Activated T-cell treated with anti-CD3 and anti-CD28 coated beads for 48 hours (primary cell): ENCODE data around the gene MAST2.

ENCODE experiments used
- DNase-seq: peaks from one replicate; pipeline ENCODE4 v3.0.0-alpha.2; 2020; ENCODE audit warnings: low read depth

The MAST2 gene

DNA sequence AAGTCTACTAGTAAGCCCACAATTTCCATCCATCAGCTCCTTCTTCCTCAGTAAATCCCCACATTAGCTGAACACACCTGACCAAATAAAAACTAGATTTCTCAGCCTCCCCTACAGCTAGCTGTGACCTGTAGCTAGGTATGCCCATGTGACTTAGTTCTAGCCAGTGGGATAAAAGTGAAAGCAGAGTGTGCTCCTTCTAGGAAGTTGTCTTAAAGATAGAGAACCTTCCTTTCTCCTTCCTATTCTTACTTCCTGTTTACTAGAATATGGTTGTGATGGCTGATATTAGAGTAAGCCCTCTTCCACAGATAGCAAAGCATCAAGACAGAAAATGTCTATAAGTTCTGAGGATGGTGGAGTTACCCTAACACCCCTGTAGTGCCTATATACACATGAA, 262.0 kb downstream of the MAST2 start:
- DNase-seq = no peak

DNA sequence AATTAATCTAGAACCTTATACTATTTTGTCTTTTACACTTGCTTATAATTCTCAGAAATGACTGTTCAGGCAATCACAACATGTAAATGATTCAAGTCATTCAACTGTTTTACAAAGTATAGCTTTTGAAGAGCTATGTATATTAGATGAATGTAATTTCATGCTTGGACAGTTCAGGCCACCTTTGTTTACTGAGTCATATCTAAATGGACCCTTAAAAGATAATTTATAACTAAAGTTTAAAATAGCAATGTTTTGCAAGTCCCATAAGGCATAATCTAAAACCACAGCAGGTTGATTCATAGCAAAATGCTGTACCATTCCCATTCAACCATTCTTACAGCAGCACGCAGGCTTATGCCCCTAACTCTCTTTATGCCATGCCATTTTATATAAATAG, 264.2 kb downstream of the MAST2 start:
- no peak for DNase-seq

DNA sequence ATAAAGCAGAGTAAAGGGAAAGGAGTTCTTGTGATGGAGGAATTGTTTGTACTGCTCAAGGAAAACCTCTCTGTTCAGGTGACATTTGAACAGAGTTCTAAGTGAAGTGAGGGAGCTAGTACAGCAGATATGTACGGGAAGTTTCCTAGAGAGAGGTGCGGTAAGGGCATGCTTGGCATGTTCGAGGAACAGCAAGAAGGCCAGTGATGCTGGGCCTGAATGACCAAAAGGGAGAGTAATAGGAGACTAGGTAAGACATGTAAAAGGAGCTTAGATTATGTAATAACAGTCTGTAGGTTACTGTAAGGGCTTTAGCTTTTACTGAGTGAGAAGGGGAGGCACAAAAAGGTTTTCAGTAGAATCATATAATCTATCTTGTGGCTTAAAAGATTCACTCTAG, 265.1 kb downstream of the MAST2 start:
- DNase-seq = no peak

DNA sequence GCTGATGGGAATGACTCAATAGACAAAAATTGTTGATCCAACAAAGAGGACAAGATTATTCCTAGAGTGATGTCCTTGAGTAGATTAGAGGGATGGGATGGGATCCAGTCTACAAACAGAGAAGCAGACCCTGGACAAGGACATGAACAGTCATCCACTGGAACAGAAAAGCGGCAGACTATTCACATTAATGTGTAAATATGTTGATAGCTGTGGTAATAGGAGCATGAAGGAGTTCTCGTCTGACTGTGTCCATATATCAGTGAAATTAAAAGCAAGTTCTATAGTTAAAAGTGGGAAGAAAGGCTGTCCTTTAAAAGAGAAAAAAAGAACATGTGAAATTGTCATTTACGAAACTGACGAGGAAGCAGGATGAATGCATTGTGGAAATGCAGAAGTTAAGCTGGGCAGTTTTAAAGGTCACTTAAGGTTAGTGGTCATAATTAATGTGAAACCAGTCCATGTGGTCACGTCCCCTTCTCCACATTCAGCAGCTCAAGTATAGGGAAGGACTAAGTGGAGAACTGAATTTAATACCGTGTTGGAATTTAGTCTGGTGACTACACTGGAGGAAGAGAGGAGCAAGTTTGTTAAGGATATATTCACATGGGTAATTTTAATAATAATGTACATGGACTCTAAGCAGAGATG, 266.9 kb downstream of the MAST2 start:
- DNase-seq = no peak

DNA sequence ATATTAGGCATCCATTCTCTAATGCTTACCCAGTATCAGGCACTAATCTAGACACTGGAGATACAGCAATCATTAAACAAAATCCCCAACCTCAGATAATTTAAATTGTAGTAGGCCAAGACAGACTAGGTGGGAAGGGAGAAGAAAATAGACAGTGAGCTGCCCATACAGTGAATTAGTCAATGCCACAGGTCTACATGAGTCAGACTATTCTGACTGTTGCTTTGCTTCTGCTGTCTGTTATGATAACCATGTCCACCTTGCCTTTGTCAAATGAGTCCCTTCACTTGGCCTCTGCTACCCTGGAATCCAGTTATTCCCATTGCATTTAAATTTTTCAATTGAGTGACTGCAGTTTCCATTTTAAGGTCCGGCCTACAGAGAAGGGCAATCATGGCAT, 269.6 kb downstream of the MAST2 start:
- no peak for DNase-seq

DNA sequence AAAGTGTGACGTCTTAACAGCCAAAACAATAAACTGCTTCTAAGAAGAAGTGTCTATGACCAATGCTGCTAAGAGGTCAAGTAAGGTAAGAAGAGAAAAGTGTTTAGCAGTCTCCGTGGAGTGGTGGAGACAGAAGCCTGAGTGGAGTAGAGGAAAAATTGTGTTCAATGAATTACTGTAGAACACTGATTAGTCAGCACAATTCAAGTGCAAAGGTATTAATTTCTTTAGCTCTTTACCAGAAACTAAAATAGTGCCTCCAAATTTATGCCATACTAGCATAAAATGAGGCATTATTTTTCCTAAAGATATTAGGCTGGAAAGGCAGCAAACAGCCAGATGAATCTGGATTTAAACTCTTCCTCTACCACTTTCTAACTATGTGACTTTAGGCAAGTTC, 272.9 kb downstream of the MAST2 start:
- no peak for DNase-seq

DNA sequence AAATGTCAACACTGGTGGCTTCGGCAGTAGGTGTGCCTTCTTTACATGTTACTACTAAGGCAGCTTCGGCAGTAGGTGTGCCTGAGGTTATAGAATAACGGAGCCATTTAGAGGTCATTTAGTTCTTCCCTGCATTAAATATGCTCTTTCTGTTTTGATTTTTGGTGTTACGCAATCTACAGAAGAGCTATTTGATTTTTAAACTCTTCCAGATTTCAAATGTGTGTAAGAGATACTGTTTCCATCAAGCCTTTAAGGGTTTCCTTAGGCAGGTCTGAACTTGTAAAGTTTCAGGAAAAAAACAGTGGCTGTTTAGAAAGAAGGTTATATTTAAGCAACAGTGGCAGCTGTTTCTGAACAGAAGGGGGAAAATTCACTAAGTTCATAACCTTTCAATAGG, 274.2 kb downstream of the MAST2 start:
- DNase-seq = no peak

DNA sequence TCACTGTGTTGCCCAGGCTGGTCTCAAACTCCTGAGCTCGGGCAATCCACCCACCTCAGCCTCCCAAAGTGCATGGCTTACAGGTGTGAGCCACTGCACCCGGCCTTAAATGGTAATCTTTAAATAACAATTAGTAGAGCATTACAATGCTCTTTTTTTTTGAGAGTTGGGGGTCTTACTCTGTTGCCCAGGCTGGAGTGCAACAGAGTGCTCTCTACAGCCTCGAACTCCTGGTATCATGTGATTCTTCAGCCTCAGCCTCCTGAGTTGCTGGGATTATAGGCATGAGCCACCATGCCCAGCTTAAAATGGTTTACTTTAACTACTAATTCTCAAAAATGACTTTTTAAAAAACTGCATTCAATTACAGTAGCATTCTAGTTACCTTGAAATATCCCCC, 276.8 kb downstream of the MAST2 start:
- no peak for DNase-seq

DNA sequence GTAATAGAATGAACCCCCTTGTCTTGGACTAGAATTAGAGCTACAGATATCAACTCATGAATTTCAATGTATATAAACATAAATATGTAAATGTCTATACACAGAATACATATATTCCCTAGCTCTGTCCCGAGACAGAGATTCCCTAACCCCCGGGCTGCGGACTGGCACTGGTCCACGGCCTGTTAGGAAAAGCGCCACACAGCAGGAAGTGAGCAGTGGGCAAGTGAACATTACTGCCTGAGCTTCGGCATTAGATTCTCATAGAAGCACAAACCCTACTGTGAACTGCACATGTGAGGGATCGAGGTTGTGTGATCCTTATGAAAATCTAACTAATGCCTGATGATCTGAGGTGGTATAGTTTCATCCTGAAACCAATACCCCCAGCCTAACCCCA, 277.8 kb downstream of the MAST2 start:
- DNase-seq = no peak

DNA sequence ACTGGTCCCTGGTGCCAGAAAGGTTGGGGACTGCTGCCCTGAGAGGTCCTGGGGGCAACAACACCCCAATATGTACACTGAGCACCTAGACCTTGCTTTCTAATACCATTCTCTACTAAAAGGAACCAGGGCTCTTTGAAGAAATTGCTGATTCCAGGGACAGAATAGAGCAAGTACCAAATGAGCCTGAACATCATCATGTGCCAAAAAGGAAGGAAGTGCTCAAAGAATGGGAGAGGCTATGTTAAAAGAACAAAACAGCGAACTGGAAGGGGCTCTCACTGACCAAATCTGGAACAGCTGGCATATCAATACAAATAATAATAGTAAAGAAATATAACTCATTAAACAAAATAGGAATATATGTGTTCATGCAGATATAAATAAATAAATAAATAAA, 278.2 kb downstream of the MAST2 start:
- DNase-seq = no peak

DNA sequence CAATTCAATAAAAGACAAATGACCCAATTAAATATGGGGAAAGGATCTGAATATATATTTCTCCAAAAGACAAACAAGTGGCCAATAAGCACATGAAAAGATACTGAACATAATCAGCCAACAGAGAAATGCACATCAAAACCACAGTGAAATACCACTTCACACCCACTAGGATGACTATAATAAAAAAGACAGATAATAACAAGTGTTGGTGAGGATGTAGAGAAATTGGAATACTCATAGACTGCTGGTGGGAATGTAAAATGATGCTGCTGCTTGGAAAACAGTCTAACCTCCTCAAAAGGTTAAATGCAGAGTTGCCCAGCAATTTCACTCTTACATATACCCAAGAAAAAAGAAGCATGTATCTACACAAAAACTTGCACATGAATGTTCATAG, 280.2 kb downstream of the MAST2 start:
- no peak for DNase-seq

DNA sequence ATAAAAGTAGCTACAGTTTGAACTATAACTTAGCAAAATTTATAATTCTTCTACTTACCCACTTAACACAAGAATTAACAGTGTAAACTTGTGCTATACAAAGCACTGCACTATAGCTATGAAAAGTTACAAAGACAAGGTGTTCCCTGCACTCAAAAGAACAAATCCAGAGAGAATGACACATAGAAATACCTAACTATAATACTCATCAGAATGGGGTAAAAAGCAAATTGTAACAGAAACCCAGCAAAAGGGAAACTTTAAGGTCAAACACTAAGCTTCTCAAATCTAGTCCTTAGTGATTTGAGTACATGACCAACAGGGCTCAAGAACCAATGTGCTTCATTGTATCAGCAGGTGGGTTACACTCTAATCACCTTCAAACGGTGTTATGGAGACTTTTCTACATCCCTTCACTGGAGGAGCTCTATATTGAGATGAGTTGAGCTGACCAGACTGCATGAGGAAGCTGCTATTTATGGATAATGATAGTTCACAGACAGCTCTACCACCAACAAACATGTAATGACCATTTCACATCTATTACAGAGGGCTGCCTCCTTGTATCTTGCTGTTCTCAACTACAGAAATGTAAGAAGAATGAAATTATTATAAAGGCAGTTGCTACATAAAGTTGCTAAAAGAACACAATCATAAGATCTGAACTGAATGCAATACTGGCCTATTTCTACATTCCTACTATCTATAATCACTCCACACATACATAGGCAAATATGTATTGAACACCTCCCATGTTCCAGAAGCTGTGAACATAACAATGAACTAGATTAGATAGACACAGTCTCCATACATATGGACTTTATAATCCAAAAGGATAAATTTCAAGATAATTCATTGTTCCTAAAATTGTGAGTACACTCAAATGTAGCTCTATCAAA, 281.4 kb downstream of the MAST2 start:
- DNase-seq = no peak
